HUDEP-2 (cell line): ENCODE results near the gene AUH.
"Not testable (repeated sequence)": the region's sequence is repeated elsewhere in the genome, so short reads cannot be mapped to it uniquely, and the experiment has no call there.

ENCODE experiments used
- DNase-seq, 76 experiments: peaks; one replicate each; lab custom pipeline; 2025; ENCODE audit not compliant: unreplicated experiment in 76 of 76; lab: John Stamatoyannopoulos, UW

Gene AUH, protein sequence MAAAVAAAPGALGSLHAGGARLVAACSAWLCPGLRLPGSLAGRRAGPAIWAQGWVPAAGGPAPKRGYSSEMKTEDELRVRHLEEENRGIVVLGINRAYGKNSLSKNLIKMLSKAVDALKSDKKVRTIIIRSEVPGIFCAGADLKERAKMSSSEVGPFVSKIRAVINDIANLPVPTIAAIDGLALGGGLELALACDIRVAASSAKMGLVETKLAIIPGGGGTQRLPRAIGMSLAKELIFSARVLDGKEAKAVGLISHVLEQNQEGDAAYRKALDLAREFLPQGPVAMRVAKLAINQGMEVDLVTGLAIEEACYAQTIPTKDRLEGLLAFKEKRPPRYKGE

DNA sequence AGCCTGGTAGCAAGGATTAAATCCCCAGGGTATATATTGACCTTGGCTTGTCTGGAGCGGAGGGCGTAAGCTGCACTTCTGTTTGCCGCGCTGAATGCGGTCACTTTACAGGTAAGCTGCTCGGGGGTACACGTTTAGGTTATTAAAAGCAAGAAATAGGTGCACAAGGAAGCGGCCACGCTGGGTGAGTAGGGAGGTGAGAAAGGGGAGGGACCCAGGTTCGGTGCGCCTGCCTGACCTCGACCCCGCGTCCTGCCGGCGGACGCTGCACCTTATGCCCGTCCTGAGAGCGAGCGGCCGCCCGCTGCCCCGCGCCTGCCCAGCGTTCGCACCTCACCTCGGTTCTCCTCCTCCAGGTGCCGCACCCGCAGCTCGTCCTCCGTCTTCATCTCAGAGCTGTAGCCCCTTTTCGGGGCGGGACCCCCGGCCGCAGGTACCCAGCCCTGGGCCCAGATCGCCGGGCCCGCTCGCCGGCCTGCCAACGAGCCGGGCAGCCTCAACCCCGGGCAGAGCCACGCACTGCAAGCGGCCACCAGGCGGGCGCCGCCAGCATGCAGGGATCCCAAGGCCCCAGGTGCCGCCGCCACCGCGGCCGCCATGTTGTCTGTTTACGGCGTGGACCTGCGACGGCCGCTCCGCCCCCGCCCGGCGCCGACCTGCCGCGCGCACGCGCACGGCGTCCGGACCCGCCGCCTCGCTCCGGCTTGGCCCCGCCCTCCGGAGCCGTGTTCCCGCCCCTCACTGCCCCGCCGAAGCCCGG, at the start of gene AUH:
TSS of gene AUH (minus strand) at position 628 of the 760 bp plus-strand sequence. CDS start at position 599, 29 bp downstream.
- peak in 72 of 76 experiments; percentile 10 to 86 (median 70) for DNase-seq

DNA sequence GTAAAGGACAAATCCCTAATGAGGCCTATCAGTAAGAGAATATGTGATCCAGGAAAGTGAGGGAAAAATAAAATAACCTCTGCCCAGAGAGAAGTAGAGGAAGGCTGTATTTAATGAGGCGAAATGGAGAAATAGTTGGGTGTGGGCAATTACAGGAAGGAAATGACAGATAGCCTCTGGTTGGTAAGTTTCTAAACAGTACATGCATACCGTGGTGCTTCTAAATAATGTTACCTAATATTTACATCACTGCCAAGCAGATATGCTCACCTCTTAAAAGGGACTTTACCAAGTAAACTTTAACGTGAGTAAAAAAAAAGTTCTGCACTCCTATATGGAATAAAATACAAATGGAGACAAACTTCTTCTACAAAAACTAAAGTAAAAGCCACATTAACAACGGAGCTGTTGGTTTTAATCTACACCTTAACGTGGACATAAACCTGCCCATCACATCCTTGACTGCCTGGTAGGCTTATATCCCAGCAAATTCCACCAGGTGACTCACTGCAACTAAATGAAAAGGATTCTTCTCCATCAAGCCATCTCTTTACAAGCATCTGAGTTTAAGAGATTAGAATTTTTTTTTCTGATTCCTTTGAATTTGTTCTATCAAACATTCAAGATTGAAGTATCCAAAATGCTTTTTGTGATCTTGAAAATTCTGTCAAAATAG, 49.5 kb upstream of the AUH start:
- DNase-seq = no peak

DNA sequence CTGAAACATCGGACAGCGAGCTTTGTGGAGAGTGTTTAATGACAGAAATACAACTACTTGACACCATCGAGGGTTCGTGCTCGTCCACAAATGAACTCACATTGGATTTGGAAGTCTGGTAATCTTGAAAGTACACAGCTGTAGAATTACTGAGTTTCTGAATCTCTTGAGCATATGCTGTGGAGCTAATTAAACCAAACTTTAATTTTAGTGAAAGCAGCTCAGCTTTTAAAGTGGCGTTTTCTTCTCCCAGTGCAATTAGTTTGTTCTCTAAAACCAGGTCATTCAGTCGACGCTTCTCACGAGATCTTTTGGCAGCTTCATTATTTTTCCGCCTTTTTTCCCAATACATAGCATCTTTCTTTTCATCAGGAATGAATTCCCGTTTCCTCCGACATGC, 48.4 kb upstream of the AUH start:
- DNase-seq = no peak

DNA sequence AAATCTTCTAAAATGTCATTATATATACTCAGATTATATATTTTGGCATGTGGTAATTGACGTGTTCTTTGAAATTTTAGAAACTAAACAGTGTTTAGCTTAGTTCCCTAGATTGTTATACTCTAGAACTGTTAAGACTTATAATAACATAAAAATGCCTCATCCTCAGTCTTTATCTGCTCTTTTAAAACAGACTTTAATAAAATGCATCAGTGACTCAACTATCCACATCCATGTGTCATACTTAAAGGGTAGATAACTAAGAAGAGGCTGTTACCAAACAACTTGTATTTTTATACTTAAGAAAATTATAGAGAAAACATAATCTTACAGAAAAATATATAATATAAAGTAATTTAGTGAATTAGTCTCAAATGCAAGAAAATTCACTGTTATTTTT, 46.8 kb upstream of the AUH start:
- no peak for DNase-seq

DNA sequence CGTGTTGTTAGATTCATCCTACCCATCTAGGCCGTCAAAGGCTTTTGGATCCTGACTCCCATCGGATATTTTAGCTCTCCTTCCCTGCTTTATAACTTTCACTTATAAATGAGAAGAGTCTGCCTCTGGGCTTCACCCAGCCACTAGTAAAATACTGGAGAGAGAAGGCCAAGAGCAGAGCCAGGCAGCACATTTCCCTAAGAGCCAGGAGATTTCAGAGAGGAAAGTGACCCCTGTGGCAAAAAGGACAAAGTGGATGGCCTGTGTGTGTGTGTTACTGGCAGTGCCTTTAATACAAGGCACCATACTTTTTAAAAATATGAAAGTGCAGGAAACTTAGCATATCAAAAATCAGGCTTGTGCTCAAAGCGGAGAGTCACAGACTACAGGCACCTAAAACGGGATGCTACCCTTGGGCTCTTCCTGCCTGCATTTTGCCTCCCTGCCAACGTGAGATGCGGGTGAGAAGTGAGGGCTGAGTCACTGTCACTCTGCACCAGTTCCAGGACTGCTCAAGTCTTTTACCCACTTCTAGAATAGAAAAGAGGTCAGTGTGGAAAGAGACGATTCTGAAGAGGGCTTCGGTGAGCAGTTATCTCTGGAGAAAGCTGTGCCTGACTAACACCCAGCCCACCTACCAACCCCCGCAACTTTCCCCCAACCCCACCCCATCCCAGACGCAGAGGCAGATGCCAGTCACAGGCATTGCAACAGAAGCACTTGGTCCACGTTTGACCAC, 46.0 kb upstream of the AUH start:
- peak in 1 of 76 experiments; percentile 1 for DNase-seq

DNA sequence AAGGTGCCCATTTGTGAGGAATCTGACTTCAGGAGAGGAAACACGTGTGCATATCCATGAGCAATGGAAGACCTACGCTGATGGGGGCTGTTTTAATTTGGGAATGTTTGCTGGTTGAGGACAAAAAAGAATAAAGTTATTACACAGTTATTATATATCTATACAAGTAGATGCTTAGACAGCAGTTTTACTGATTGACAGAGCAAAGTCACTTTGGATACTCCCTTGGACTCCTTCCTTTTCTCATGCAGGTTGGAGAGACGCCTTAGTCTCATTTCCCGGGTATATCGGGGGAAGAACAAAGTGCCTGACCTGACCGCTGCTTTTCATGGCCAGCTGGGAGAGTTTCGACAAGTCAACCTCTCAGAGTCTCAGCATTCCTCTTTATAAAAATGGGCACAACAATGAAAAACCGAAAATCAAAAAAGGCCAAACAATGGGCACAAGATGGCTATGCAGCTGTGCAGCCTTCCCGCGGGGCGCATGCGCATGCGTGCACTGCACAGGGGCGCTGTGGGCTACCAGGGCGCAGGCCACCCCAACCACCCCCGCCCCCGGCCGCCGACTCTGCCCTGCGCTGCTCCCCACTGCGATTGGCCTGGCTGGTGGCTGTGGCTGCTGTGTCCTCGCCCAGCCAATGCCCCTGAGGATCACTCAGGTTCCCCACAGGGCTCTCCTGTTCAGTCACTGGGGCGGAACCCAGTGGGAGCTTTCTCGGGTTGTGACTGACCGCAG, 43.8 kb upstream of the AUH start:
- DNase-seq = no peak

DNA sequence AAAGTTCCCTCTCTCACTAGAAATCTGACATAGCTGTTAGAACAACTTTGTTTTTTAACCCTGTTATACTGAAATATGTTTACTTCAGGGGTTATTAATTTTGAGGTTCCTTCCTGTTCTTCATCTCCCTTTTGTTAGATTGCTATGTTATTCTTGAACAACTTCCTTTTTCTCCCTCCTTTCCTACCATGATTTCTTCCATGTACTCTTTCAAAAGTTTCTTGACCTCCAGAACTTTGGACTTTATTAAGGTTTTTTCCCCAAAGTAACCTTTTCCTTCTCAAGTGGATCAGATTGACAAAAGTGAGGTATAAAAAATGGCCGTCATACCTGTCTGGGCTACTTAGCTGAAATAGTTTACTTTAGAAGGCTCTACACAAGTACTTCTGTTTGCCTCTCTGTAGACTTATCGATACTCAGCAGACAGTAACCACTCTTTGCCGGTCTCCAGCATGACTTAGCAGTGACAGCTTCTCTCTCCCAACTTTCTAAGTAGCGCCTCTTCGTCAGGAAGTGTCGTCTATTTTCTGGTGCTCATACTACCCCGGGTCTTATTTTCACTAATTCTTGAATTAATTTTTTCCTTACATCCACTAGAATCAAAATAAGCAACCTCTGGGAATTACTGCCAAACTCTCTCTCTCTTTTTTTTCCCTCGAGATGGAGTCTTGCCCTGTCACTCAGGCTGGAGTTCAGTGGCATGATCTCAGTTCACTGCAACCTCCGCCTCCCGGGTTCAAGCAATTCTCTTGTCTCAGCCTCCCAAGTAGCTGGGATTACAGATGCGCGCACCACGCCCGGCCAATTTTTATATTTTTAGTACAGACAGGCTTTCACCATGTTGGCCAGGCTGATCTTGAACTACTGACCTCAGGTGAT, 42.2 kb upstream of the AUH start:
- DNase-seq = no peak

DNA sequence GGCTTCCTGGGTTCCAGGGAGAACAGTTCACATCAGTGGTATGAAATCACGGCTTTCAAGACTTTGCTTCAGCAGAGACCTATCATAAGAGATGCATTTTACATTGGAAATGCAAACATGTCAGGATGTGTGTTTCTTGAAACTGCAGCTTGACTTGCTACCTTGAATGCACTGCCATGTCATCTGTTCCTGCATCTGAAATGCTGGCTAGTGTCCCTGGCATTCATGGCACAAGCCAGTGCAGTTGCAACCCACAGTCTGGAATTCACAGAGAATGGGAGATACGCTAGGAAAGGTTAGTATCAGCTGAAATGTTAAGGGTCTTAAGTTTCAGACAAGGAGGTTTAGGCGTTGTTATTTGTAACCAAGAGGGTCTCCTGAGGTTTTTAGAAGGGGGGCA, 37.2 kb upstream of the AUH start:
- DNase-seq = no peak

DNA sequence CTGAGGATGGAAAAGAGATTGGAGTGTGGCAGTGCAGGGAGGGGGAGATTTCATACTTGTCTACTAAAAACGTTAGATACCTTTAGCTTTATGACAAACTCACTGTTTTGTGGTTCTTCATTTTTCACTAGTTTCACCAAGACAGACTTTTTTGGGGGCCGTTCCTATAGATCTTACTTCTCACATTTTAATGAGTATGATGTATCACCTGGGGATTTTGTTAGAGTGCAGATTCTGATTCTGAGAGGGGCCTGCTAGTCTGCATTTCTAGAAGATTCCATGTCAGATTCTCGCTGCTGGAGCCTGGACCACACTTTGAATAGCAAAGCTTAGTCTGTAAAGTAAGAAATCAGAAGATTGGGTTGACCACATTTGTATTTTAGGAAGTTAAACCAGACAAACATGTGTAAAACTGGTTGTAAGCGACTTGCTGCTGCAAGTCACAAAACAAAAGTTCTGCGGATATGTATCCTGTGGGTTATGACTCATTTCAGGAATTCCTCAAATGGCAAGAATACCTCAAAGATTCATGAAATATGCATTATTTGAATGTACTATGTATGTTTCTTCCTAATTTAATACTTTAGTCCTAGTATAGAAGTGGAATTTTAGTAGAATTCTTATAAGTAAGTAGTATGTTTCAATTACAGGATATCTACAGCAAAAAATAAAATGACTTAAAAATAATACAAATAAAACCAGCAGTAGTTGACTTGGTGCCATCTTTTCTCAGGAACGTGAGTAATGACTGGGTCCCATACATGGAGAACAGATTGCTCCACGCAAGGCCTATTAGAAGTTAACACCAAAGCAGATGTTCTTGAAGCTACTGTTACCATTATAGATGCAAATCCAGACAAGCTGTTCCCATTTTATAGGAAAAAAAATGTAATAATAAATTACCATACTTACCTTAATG, 34.1 kb upstream of the AUH start:
- DNase-seq = no peak

DNA sequence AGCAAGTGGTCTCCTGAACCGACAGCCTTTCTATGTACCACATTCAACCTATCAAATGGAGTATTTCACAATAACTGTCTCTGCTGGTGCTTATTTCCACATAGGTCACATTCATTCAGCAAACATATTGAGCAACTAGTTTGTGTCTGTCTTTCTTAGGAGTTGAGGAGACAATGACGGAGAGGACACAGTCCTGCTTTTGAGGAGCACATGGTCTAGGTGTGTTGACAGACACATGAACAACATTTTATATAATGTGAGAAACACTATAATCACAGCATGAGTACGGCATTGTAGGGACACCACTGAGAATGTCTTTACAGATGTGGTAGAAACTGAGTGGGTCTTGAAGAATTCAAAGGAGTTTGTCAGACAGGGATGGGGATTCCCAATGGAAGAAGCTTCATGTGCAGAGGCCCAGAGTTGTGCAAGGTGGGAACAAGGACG, 33.4 kb upstream of the AUH start:
- DNase-seq = no peak

DNA sequence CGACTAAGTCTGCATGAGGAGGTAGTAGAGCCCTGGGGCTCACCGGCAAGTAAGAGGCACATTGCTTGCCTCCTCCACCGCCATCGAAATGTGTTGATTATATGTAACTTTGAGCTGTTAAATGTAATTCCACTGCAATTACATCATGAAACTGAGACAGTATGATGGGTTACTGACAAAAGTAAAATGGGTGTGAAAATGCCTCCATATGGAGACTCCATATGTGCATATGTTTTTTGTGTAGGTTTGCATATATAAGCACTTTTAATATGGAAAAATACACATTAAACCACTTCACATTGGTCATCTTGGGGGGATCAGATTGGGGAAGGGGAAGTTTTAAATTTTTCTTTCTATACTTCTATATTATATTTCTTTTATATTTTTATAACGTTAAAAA, 32.1 kb upstream of the AUH start:
- no peak for DNase-seq

DNA sequence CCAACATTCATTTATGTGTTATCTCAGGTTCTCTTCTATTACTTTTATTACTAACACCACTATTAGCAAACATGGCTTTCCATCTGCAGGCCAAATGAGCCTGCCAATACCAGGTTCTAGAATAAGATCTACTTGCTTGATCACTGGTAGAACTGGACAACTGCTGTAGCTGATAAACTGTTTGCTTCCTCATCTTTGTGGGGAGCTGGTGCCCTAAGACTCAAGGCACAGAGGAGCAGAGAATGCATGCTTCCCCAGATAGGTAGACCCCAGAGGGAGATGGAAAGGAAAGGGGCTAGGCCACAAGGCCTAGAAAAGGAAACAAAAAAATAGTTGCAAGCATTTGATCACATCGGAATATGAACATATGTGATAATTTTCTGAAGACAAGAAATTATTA, 30.7 kb upstream of the AUH start:
- no peak for DNase-seq

DNA sequence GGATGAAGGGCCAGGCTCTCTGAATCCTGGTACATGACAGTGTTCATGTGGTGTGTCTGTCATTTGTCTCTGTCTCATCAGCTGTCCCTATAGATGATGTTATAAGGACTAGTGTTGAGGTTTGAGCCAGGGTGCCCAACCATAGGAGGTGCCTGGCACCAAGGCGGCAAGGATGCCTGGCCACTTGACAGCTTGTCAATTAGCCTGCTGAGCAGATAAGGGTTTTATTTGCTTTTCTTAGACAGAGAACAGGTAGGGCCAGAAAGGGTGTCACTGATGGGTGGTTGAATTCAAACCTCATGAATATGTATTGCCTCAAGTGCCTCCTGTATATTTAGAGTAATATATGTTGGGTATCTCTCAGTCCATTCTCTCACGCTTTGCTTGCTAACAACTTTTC, 30.1 kb upstream of the AUH start:
- no peak for DNase-seq

DNA sequence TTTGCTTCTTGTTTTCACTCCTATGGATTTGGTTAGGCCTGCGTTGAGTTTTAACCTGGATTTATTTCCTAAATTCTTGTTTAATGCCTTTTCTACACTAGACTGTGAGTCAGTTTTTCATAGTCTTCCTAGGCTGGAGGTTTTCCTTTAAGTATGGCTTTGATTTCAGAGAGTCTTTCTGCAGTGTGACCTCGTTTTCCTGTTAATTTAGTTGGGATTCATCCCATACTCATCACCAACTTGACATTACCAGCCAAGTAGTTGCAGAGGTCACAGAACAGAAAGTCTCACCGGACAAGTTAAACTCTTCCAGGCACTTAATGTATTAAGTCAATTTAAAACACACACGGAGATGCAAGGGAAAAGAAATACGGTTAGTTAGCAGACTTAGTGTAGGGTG, 29.7 kb upstream of the AUH start:
- no peak for DNase-seq

DNA sequence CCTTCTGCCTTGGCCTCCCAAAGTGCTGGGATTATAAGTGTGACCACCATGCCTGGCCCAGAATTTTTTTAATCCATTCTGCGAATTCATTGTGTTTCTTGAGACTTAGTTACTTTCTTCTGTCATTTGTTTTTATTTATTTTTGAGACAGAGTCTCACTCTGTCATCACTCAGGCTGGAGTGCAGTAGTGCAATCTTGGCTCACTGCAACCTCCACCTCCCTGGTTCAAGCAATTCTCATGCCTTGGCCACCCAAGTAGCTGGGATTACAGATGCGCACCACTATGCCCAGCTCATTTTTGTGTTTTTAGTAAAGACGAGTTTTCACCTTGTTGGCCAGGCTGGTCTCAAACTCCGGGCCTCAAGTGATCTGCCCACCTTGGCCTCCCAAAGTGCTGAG, 28.0 kb upstream of the AUH start:
- not testable (repeated sequence) for DNase-seq

DNA sequence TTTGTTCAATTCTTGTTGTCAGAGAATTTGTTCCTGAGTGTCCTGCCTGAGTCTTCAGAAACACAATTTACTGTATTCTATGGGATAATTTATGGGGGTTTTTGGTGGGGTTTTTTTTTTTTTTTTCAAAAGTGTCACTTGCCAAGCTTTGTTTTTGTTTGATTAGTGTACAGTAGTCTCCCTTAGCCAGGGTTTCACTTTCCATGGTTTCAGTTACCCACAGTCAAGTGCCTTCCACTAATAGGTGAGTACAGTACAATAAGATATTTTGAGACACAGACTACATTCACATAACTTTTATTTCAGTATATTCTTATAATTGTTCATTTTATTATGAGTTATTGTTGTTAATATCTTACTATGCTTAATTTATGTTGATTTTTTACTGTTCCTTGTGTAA, 25.0 kb upstream of the AUH start:
- no peak for DNase-seq

DNA sequence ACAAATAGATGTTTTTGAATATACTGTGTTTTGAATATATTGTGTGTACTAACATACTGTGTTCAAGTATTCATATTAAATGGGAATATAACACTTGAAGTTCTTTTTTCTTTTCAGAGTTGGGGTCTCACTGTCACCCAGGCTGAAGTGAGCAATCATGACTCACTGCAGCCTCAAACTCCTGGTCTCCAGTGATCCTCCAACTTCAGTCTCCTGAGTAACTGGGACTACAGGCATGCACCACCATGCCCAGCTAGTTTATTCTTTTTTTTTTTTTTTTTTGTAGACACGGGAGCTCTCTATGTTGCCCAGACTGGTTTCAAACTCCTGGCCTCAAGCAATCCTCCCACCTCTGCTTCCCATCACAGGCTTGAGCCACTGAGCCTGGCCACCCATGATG, 23.2 kb upstream of the AUH start:
- DNase-seq = no peak

DNA sequence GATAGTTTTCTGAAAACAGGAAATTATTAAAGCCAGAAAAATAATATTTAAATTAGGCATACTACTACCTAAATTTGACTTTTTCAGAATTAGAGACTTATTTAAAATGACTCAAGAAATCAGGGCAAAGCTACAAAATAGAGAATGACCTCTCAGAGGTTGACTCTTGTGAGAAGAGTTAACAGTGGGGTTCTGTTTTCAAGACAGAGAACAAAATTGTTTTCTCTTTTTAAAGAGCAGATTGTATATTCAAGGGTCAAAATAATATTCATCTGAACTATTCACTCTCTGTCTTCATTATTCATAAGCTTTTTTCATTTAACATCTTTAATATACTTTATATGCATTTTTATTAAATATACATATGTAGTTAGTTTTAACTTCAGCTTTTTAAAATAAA, 21.9 kb upstream of the AUH start:
- DNase-seq = no peak
